GM21528 (cell line): Measurements from ENCODE around the gene MPP2.
"Not testable (repeated sequence)": the region's sequence is repeated elsewhere in the genome, so short reads cannot be mapped to it uniquely, and the experiment has no call there.

ENCODE experiments used
- ATAC-seq: cut with Tn5 transposase; IDR thresholded peaks from one replicate; pipeline ENCODE4 v1.9.1; 2021; ENCODE audit warnings: mild to moderate bottlenecking, moderate library complexity; ENCODE audit not compliant: unreplicated experiment, low FRiP score

Gene MPP2, protein sequence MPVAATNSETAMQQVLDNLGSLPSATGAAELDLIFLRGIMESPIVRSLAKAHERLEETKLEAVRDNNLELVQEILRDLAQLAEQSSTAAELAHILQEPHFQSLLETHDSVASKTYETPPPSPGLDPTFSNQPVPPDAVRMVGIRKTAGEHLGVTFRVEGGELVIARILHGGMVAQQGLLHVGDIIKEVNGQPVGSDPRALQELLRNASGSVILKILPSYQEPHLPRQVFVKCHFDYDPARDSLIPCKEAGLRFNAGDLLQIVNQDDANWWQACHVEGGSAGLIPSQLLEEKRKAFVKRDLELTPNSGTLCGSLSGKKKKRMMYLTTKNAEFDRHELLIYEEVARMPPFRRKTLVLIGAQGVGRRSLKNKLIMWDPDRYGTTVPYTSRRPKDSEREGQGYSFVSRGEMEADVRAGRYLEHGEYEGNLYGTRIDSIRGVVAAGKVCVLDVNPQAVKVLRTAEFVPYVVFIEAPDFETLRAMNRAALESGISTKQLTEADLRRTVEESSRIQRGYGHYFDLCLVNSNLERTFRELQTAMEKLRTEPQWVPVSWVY

DNA sequence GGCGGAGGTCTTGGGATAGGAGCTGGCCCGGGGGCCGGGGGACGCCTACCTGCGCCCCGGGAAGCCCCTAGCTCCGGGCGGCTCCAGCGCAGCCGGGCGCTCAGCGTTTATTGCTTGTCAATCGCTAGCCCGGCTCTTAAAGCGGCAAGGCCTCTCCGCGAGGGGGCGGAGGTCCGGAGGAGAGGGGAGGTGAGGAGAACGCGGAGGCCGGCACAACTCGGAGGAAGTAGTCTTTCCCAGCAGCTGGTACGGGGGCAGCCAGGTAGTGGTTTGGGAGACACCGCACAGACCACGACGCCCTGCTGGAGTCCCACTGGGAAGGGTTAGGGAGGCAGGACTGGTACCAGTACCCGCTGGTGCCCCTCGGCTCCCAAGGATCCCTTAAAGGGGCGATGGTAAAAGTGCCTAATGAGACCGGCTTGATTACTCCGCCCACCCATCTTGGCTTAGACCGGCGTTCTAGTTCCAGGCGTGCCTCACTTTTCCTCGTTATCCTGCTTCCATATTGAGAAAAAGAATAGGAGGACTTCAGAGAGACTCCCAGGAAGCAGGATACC is at the start of gene MPP2:
MPP2 (minus strand) TSS at position 112 of the 557 bp plus-strand sequence. CDS start 3,076 bp downstream, outside the sequence.
- ATAC-seq, result no peak

DNA sequence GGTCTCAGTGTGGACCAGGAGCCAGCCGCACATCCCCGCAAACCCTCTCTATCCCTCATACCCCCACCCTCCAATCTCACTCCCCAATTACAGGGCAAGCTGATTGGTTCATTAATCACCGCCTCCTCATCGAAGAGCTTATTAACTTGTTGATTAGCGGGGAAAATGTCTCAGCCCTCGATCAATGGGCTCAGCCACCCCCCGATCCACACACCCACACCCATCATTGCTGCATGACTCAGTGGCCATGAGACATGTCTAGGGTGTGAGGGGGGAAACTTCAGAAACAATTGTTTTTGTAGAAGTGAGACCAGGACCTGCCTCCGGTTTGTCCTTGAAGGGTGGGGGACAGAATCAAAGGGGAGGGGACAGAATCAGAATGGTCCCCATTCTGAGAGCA is 48.9 kb upstream of the MPP2 start:
- ATAC-seq, result no peak

DNA sequence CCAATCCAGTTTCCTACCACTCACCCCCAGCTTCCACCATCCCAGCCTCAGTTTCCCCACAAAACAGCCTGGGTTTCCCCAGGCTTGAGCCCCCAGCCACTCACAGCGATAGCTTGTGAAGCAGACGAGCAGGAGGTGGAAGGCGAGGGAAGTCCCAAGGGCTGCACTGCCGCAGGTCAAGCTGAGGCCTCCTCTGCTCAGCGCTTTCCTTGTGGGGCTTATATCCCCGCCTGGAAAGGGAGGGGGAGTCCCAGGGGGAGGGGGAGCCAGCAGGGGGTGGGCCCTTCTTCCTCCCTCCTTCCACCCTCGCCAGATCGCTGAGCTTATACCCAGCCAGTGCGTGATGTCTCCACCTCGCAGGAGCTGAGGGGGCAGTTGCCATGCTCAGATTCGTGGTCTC is 46.4 kb upstream of the MPP2 start, which contains the start of gene PYY:
PYY (minus strand) TSS at position 195 of the 400 bp plus-strand sequence. CDS start 457 bp downstream, outside the sequence.
- no peak for ATAC-seq

DNA sequence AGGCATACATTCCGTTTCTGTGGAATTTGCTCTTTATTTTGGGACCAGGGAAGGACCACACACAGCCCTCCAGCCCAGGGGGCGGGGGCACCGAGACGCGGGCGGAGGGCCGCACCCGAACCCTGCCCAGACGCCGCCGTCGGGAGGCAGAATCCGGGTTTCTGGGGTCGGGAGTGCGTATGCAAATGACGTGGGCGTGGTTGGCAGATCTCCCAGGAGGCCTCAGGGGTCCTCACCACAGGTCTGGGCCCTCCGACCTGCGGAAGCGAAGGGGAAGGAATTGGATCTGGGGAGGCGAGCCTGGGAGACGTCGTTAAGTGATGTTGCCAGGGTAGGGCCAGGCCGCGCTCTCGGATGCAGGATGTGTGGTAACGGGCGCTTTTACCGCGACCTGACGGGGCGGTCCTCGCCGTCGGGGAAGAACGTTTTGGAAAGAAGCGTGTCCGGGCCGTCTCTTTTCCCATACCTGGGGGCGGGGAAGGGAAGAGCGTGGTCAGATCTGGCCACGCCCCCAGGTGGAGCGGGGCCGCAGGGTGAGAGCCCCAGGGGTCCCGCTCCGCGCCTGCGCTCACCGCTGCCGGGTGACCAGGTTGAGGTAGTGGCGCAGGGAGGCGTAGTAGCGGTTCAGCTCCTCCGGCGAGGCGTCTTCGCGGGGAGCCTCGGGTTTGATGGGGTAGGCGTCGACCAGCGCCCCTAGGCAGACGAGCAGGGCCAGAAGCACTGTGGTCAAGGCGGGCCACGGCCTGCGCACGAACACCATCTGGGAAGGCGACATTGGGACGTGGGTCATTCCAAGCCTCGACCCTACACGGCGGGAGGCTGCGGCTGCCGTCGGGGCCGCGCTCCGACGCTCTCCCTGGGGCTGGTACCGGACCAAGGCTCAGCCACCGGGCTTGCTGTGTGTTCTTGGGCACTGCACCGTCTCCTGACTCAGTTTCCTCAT is 45.7 kb upstream of the MPP2 start:
- ATAC-seq, result no peak

DNA sequence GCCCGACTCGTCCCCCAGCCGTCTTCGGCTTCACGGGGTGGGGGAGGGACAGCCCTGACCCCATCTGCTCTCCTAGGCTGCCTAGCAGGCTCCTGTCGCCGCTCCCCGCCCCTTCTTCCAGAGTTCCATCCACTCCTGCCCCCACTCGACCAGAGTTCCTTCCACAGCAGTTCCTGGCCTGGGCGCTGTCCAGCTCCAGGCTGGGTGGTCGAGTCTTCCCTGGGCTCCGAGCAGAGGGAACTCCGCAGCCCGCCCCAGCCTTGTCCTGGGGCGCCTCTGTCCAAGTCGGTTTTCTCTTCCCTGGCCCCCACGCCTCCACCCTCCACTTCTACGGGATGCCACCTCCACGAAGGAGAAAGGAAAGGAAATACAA is 45.0 kb upstream of the MPP2 start:
- no peak for ATAC-seq

DNA sequence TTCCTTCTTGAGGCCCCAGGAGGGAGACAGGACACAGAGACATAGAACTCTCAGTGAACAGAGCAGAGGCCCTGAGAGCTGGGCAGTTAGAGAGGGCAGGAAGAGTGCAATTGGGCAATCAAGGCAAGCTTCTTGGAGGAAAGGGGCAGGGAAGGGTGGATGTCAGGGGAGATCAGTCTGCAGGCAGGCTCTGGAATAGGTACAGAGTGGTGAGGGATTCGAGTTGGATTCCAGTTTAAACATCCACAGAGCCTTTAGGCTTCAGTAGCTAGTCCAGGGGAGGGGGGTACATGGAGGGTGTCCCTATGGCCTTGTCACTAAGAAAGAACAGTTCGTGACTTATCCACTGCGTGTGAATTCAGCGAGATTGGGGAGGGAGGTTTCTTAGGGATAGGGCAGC is 44.4 kb upstream of the MPP2 start:
- ATAC-seq, result no peak

DNA sequence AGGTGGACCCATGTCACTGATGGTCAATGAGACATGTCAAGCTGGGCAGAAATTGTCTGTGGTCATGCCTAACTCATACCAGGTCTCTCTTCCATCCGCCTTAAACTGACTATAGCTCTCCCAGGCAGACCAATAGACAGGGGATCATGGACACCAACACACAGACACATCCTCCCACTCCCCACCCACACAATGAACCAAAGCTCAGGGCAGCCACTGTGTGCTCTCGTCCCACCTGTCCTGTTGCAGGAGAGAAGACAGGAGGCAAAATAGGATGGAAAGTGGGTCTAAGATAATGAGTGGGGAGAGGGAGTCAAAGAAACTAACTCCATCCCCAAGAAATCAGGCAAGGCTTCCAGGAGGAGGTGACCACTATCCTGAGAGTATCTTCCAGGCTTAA is 43.2 kb upstream of the MPP2 start:
- ATAC-seq, result no peak

DNA sequence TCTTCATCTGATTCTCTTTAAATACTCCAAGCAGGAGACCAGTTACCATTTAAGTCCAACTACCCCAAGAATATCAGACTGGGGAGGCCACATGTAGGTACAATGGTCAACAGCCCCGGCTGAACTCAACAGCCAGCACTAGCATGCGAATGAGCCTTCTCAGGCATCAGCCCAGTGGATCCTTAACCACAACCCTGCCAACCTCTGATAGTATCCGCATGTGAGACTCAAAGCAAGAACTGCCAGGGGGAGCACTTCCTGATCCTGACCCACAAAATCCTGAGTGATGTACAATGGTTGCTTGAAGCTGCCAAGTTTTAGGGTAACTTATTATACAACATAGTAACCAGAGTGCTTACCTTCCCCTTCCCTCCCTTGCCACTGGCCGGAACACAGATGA is 42.4 kb upstream of the MPP2 start:
- ATAC-seq, result no peak

DNA sequence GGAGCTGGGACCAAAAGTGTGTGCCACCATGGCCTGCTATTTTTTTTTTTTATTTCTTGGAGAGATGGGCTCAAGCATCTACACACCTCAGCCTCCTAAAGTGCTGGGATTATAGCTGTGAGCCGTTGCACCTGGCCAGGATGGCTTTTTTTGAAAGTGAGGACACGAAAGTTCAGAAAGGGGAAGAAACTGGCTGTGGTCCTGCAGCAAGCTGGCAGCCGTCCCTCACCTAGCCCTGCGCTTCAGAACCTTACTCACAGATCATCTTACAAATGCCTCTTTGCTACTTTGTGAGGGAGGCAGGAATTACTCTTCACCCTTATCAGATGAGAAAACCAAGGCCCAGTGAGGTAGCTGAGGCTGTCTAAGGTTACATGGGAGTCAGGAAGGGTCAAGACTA is 39.4 kb upstream of the MPP2 start:
- ATAC-seq, result no peak

DNA sequence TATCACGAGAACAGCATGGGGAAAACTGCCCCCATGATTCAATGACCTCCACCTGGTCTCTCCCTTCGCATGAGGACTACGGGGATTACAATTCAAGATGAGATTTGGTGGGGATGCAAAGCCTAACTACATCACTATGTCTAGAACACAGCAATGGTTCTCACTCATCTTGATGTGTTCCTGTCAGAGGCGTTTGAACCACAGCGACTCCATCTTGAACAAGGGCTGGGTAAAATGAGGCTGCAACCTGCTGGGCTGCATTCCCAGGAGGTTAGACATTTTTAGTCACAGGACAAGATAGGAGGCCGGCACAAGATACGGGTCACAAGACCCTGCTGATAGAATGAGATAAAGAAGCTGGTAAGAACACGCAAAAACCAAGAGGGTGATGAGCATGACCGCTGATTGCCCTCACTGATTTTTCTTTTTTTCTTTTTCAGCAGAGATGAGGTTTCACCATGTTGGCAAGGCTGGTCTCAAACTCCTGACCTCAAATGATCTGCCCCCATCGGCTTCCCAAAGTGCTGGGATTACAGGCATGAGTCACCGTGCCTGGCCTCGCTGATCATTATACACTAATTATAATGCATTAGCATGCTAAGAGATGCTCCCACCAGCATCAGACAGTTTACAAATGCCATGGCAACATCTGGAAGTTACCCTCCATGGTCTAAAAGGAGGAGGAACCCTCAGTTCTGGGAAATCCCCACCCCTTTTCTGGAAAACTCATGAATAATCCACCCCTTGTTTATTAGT is 37.9 kb upstream of the MPP2 start:
- ATAC-seq, result no peak

DNA sequence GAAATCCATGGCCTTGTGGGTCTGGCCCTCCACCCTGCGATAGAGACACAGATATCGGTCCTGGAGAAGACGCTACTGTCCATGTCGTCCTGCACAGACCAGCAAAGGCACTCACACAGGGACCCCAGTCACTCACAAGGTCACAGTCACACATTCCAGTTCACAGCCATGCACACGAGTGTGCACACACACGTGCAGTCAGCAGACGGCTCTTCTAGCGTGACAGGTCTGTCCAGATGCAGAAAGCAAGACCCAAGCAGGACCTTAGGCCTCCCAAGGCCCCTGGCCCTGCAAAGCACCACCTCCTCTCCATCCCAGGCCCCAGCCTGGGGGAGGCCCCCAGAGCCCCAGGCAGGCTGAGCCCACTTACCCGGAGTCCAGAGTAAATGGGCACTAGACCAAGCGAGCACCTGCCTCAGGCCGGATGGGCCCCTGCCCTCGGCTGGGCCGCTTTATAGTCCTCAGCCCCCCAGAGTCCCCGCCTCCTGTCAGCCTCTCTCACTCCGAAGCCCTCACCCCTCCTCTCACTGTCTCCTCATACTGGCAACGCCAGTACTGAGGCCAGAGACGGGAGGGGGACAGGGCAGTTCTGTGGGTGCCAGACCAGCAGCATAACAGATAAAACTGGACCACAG is 34.8 kb upstream of the MPP2 start, which contains the start of gene PPY:
PPY (minus strand) TSS at position 426 of the 635 bp plus-strand sequence. CDS start 822 bp downstream, outside the sequence.
- ATAC-seq, result no peak

DNA sequence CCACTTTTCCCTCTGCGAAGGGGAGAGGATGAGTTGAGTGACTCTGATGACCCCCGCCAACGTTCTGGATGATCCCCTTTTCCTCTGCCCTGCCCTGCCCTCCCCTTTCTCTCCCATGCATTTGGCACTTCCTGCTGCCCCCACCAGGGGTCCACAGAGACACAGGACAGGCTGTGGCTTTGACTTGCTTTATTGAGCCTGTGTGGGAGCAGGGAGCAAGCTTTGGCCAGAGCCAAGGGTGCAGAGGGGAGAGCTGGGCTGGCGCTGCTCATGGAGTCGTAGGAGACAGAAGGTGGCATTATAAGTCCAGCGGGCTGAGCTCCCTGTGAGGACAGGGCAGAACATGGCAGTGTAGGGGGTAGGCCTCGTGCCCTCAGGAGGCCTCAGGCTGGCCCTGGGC is 33.3 kb upstream of the MPP2 start:
- no peak for ATAC-seq

DNA sequence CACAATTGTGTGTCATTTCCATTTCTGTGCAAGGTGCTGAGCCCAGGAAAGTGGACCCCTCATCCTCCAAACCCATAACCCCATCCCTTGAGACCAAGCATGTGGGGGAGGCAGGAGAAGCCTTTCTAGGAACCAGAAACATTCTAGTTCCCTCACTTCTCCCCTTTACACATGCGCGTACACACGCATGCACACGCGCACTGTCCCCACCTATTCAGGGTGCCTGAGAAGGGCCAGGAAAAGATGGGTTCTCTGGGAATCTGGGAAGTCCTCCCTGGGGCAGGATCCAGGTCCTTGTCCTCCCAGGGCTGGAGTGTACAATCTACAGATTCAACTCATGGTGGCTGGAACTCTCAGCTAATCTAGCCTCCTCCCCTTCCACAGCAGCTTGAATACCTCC is 32.5 kb upstream of the MPP2 start:
- ATAC-seq, result no peak

DNA sequence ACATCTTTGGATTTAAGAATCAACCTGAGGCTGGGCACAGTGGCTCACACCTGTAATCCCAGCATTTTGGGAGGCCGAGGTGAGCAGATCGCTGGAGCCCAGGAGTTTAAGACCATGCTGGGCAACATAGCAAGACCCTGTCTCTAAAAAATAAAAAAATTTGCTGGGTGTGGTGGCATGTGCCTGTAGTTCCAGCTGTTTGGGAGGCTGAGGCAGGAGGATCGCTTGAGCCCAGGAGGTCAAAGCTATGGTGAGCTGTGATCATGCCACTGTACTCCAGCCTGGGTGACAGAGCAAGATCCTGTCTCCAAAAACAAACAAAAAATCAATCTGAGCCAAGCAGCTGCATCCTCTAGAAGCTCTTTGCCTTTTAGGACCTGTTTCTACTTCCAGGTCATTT is 32.1 kb upstream of the MPP2 start:
- ATAC-seq, result not testable (repeated sequence)

DNA sequence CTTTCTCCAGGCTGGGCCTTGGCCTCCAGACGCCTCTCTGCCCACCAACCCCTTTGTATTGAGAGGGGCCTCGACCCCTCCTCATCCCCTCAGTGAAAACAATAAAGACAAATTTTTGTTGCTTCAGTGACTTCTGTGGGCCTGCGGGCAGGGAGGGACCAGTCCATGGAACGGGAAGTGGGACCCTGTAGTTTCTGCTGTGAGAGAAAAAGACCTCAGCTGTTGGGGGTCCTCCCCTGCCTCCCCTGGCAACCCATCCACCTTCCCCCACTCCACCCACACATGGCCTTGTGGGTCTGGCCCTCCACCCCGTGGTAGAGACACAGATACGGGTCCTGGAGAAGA is 31.5 kb upstream of the MPP2 start:
- ATAC-seq, result no peak

DNA sequence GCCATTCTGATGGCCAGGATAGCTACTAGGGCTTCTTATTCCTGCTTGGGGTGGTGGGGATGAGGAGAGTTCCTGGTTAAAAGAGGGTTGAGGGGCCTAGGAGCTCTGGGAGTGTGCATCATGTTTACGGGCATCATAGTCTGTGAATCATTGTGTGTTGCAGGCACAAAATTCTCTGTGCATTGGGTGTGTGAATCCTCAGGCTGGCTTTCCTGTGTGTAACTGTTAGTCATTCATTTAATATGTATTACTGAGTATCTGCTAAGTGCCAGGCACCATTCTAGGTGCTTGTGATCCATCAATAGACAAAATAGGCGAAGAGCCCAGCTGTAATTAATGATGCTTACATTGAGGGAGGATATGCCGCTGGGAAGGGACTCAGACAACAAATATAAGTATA is 29.1 kb upstream of the MPP2 start:
- ATAC-seq, result no peak

DNA sequence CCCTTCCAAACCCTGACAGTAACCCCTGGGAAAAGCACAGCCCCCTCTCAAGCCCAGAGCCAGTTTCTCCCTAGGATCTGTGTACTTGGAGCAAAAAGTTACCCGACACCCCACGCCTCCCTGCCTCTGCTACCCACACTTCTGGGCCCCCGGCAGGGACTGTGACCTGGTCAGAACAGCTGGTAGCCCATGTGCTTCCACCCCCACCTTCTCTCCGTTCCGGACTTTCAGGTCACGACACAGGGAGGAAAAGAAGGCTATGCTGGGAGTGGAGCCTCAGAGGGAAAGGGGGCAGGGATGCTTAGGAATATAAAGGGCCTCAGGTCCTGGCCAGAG is 28.6 kb upstream of the MPP2 start:
- ATAC-seq, result no peak

DNA sequence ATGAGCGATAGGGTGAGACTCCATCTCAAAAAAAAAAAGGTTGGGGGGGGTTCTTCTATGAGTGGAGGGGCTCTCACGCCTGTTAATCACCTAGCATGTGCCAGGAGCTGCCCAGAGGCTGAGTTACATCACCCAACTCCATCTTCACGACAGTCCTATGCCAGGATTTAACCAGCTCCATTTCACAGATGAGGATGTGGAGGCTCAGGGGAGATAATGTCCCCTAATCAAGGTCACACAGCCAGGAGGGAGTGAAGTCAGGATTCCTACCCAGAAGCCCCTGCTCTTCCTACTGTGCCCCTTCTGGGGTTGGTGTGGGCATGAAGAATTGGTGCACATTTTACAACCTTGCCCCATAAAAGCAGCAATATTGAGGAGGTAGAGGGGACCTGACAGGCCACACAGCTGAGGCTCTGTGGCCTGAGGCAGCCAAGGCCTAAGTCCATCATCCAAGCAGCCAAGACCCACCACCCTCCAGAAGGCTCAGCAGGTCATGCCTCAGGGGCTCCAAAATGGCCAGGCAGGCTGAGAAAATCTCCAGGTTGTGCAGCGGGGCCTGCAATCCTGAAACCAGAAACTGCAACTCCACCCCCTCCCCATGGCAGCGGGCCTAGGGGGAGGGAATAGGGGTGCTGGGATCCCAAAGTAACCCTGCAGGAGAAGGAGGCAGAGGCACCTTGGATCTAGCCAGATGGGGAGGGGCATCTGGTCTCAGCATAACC is 28.0 kb upstream of the MPP2 start:
- ATAC-seq, result no peak

DNA sequence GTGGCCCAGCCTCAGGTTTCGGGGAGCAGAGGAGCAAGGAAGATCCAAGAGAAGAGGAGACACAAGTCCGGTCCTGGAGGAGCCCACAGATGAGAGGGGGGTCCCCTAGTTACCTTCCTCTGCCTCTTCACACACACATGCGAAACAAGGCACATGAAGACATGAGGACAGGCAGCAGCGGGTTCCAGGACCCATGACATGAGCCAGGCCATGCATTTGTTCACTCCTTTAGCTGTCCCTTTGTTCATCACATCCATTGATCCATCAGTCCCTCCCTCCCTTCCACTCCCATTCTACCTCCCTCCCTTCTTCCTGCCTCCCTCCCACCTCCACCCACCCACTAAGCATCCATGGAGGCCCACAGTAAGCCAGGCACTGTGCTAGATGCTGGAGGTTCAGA is 25.6 kb upstream of the MPP2 start:
- no peak for ATAC-seq
